GM10266 (cell line): ENCODE measurements around the gene THYN1.
"Not testable (repeated sequence)": the region's sequence is repeated elsewhere in the genome, so short reads cannot be mapped to it uniquely, and the experiment has no call there.

Experiments used
- DNase-seq: peaks from one replicate; pipeline ENCODE4 v3.0.0; 2012; ENCODE audit errors: extremely low spot score
- TF ChIP-seq, protein P1 (sequence below): IDR thresholded peaks from 2 replicates; pipeline ENCODE4 v1.5.1; 2012; ENCODE audit warnings: mild to moderate bottlenecking, low read depth; ENCODE audit not compliant: control insufficient read depth, insufficient read depth; ENCODE audit errors: missing control alignments

Gene THYN1

DNA sequence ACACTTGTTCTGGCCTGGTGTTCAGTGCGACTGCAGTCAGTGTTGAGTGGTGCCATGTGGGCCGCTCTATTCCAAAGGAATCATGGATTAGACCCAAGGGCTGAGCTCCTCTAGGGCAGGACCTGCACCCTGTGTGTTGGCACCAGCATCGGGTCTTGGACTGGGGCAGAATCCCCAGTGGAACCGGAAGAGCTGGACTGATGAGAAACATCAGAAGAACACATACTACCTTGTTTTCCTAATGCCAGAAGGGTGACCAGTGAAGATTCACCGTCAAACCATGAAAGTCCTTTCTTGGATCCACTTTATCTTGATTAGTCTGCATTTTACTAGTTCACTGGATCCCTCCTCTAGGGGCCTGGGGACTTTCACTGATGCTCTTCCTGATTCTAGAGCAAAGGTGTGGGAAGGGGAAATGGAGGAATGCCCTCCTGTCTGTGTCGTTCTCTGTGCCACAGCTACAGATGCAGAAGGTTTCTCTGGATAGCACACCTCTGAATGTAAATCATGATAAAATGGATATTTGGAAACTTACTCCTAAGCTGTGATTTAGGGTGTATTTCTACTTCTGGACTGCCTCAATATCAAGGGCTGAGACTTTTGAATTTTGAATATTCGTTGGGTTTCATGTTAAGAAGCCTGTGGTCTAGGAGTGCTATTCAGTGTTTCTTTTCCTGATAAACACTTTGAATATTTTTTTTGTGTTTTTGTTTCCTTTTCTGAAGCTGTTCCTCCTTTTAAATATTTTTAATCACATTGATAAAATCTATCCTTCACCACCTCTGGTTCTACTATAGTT, 12.0 kb upstream of the THYN1 start:
- TF ChIP-seq, protein P1, sequence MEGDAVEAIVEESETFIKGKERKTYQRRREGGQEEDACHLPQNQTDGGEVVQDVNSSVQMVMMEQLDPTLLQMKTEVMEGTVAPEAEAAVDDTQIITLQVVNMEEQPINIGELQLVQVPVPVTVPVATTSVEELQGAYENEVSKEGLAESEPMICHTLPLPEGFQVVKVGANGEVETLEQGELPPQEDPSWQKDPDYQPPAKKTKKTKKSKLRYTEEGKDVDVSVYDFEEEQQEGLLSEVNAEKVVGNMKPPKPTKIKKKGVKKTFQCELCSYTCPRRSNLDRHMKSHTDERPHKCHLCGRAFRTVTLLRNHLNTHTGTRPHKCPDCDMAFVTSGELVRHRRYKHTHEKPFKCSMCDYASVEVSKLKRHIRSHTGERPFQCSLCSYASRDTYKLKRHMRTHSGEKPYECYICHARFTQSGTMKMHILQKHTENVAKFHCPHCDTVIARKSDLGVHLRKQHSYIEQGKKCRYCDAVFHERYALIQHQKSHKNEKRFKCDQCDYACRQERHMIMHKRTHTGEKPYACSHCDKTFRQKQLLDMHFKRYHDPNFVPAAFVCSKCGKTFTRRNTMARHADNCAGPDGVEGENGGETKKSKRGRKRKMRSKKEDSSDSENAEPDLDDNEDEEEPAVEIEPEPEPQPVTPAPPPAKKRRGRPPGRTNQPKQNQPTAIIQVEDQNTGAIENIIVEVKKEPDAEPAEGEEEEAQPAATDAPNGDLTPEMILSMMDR = no peak
- no peak for DNase-seq

DNA sequence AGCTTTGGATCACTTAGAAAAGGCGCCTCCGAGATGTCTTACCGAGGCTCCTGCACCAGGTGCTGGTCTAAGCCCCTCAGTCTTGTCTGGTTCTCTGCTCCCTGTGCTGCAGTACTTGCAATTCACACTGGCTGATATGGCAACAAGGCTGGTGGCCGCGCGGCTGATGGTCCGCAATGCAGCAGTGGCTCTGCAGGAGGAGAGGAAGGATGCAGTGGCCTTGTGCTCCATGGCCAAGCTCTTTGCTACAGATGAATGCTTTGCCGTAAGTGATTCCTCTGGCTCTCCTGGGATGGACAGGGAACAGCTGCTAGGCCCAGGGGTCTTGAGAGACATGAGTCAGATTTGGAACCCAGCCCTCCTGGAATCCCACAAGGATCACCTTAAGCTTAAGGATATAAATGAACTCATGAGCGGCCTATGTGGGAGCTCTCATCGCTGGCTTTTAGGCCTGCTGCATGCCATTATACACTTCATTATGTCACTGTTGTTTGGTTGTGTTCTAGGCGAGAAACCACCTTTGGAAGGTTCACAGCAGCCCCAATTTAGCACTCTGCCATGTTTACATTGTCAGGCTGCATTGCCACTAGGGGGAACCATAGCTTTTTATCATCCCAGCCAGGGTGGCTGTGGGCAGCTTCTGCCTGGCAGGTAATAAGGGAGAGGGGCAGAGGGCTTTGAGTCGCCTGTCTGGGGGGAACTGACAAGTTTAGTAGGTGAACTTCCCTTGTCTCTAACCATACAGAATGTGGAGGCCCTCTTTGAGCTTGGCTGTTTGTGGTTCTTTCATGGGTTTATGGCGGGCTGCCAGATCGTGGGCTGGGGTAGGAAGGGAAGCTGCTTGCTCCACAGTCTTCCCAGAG, 8.7 kb upstream of the THYN1 start:
- no peak for DNase-seq
- TF ChIP-seq, protein P1 = peak; percentile 57

DNA sequence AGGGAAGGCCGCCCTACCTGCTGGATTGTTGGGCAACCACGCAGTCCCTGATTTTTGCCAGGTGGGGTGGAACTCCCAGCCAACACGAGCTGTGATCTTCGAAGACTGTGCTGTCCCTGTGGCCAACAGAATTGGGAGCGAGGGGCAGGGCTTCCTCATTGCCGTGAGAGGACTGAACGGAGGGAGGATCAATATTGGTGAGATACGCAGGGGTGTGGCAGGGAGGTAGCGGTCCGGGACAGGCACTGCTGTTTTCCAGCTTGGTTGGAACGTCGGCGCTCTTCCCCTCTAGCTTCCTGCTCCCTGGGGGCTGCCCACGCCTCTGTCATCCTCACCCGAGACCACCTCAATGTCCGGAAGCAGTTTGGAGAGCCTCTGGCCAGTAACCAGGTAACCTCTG, 7.8 kb upstream of the THYN1 start:
- TF ChIP-seq, protein P1 = no peak
- DNase-seq = no peak

DNA sequence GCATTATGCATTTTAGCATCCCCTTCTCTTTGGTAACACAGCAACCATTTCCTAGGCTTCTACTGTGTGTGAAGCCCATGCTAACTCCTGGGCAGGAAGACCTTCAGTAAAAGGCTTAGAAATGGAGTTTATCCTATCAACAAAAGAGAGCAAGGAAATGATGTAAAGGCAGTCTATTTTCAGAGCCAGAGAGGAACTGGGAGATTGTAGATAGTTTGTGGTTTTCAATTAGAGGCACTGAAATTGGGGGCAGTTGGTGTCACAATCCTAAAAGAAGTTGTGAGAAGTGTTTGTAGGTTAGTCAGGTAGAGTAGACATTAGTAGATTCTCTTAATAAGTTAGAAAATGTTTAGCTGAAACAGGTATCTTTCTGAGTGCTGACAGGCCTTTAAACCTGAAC, 7.4 kb upstream of the THYN1 start:
- DNase-seq = no peak
- TF ChIP-seq, protein P1 = no peak

DNA sequence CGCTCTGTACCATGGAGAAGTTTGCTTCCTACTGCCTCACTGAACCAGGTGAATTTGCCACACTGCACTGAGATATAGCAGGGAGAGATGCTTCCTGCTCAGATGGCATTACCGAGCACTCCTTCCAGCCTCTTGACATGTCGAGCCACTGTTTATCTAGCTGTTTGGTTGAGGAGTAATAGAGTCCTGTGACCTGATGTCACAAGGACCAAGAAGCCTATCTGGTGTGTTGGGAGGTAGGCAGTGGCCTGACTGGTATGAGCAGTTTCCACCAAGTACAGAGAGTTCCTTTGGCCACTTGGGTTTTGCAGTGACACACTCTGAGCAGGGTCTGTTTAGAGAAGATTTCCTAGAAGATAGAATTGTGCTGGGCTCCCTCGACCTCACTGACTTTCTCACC, 5.4 kb upstream of the THYN1 start:
- TF ChIP-seq, protein P1 = no peak
- DNase-seq = no peak

DNA sequence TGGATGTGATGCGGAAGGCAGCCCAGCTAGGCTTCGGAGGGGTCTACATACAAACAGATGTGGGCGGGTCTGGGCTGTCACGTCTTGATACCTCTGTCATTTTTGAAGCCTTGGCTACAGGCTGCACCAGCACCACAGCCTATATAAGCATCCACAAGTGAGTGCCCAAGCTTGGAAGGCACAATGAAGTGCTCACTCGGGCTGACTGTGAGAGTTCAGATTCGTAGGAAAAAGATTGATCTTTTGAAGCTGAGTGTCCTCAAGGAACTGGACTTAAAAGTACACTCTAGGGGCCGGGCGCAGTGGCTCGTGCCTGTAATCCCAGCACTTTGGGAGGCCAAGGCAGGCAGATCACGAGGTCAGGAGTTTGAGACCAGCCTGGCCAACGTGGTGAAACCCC, 3.9 kb upstream of the THYN1 start:
- TF ChIP-seq, protein P1 = no peak
- no peak for DNase-seq

DNA sequence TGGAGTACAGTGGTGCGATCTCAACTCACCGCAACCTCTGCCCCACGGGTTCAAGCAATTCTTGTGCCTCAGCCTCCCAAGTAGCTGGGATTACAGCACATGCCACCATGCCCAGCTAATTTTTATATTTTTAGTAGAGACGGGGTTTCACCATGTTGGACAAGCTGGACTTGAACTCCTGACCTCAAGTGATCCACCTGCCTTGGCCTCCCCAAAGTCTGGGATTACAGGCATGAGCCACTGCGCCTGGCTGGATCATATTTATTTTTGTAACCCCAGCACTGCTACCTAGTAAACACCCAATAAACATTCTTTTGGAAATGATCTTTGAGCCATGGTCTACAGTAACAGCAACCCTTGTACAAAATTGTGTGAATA, 2.0 kb upstream of the THYN1 start:
- DNase-seq = not testable (repeated sequence)
